Loucy (cell line): ENCODE results near the gene DPM1.

Experiments
- H2AFZ ChIP-seq: fragments of 200-600 bp; sonication (generic); 2 replicates; pipeline ENCODE4 v1.6.0; 2016; ENCODE audit warnings: antibody characterized with exemption, mild to moderate bottlenecking, low read length, moderate library complexity
- H3F3A ChIP-seq: fragments of 200-600 bp; 2 replicates; pipeline ENCODE4 v1.6.0; 2016; ENCODE audit warnings: antibody characterized with exemption, low read depth, mild to moderate bottlenecking
- H3K27me3 ChIP-seq: fragments of 200-600 bp; sonication (generic); 2 replicates; pipeline ENCODE4 v1.6.1; 2014; ENCODE audit warnings: low read length, mild to moderate bottlenecking; ENCODE audit not compliant: insufficient read depth, poor library complexity, severe bottlenecking
- H3K36me3 ChIP-seq: fragments of 200-600 bp; sonication (generic); 2 replicates; pipeline ENCODE4 v1.6.1; 2016; ENCODE audit warnings: low read length; ENCODE audit not compliant: insufficient read depth
- H3K4me1 ChIP-seq: fragments of 200-600 bp; sonication (generic); 2 replicates; pipeline ENCODE4 v1.5.1; 2014; ENCODE audit warnings: low read length, mild to moderate bottlenecking; ENCODE audit not compliant: insufficient read depth, poor library complexity, severe bottlenecking
- H3K4me2 ChIP-seq: fragments of 200-600 bp; sonication (generic); 2 replicates; pipeline ENCODE4 v1.6.0; 2014; ENCODE audit warnings: antibody characterized with exemption, low read length, low read depth, mild to moderate bottlenecking; ENCODE audit not compliant: poor library complexity, severe bottlenecking
- H3K4me3 ChIP-seq: fragments of 200-600 bp; sonication (generic); 2 replicates; pipeline ENCODE4 v1.5.1; 2014; ENCODE audit warnings: low read length, mild to moderate bottlenecking, mixed read lengths; ENCODE audit not compliant: poor library complexity, severe bottlenecking
- H3K79me2 ChIP-seq: fragments of 200-600 bp; sonication (generic); 2 replicates; pipeline ENCODE4 v1.6.1; 2014; ENCODE audit warnings: low read length; ENCODE audit not compliant: insufficient read depth
- H3K9ac ChIP-seq: fragments of 200-600 bp; sonication (generic); 2 replicates; pipeline ENCODE4 v1.6.0; 2014; ENCODE audit warnings: mild to moderate bottlenecking, low read depth, low read length, moderate library complexity; ENCODE audit not compliant: poor library complexity, severe bottlenecking
- H3K9me2 ChIP-seq: fragments of 200-600 bp; sonication (generic); replicated peaks from 2 replicates; pipeline ENCODE4 v1.6.1; 2016; ENCODE audit warnings: low read depth, low read length, mixed read lengths
- H3K9me3 ChIP-seq: fragments of 200-600 bp; sonication (generic); 2 replicates; pipeline ENCODE4 v1.6.1; 2014; ENCODE audit warnings: mild to moderate bottlenecking, antibody characterized with exemption, low read length, low read depth; ENCODE audit not compliant: insufficient read depth
- H4K20me1 ChIP-seq: fragments of 200-600 bp; sonication (generic); 2 replicates; pipeline ENCODE4 v1.6.0; 2014; ENCODE audit warnings: antibody characterized with exemption, low read length, mild to moderate bottlenecking; ENCODE audit not compliant: insufficient read depth, poor library complexity, severe bottlenecking
- EZH2phosphoT487 ChIP-seq: fragments of 200-600 bp; IDR thresholded peaks from 2 replicates; pipeline ENCODE4 v1.6.1; 2018; ENCODE audit warnings: antibody characterized with exemption, mild to moderate bottlenecking, moderate library complexity, borderline replicate concordance
- TF ChIP-seq, protein P1 (sequence below): fragments of 200-600 bp; sonication (generic); conservative IDR thresholded peaks from 2 replicates; pipeline ENCODE4 v1.5.1; 2014; ENCODE audit warnings: mild to moderate bottlenecking, antibody characterized with exemption, low read length

Gene DPM1

DNA sequence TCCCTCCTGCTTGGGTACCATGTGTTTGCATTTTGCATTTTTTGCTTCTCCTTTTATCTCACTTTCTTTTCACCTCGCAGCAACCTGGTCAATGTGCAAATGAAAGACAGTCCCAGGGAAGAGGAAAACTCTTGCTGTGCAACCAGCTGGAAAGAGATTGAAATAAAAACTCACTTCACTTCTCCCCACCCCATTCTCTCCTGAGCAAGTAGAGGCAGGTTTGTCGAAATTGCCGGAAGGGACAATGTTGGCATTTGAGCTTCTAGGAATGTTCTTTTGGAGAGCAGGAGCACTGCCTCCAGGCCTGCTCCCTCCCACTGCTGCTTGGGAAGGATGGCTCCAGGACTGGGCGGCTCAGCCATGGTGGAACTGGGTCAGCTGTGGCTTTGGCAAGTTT, 34.0 kb upstream of the DPM1 start:
- no peaks in the 10 kb centered on the region for H3K4me1 ChIP-seq
- no peak overlapping the region for H3K4me2 ChIP-seq
- TF ChIP-seq, protein P1, sequence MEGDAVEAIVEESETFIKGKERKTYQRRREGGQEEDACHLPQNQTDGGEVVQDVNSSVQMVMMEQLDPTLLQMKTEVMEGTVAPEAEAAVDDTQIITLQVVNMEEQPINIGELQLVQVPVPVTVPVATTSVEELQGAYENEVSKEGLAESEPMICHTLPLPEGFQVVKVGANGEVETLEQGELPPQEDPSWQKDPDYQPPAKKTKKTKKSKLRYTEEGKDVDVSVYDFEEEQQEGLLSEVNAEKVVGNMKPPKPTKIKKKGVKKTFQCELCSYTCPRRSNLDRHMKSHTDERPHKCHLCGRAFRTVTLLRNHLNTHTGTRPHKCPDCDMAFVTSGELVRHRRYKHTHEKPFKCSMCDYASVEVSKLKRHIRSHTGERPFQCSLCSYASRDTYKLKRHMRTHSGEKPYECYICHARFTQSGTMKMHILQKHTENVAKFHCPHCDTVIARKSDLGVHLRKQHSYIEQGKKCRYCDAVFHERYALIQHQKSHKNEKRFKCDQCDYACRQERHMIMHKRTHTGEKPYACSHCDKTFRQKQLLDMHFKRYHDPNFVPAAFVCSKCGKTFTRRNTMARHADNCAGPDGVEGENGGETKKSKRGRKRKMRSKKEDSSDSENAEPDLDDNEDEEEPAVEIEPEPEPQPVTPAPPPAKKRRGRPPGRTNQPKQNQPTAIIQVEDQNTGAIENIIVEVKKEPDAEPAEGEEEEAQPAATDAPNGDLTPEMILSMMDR, result no peak
- no peak for TF ChIP-seq EZH2phosphoT487
- H3K36me3 ChIP-seq, result no peaks in the 10 kb centered on the region
- H3K79me2 ChIP-seq, result no peaks in the 10 kb centered on the region
- H2AFZ ChIP-seq, result no peak overlapping the region
- no peaks in the 10 kb centered on the region for H3K9me2 ChIP-seq
- H3K4me3 ChIP-seq, result no peak overlapping the region
- H3K9me3 ChIP-seq, result no peaks in the 10 kb centered on the region
- H4K20me1 ChIP-seq, result no peaks in the 10 kb centered on the region
- no peaks in the 10 kb centered on the region for H3F3A ChIP-seq
- peaks cover 6% of the 10 kb centered on the region for H3K27me3 ChIP-seq
- no peak overlapping the region for H3K9ac ChIP-seq

DNA sequence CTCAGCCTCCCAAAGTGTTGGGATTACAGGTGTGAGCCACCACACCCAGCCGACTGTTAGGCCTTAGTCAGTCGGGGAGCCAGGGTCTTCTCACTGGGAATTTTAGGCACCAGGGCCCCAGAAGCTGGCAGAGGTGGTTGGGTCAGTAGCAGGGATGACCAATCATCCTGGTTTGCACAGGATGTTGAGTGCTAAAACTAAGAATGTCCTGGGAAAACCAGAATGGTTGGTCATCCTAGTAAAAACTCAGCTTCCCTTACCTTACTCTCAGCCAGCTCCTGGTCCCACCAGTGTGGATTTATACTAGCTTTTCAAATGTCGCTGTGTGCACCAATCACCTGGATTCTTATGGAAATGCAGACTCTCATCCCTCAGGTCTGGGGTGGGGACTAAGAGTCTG, 32.7 kb upstream of the DPM1 start:
- H3K79me2 ChIP-seq, result no peaks in the 10 kb centered on the region
- no peaks in the 10 kb centered on the region for H3K9me3 ChIP-seq
- H3K4me2 ChIP-seq, result no peak overlapping the region
- H4K20me1 ChIP-seq, result no peaks in the 10 kb centered on the region
- no peaks in the 10 kb centered on the region for H3K36me3 ChIP-seq
- H3F3A ChIP-seq, result no peaks in the 10 kb centered on the region
- no peaks in the 10 kb centered on the region for H3K9me2 ChIP-seq
- no peak overlapping the region for H2AFZ ChIP-seq
- H3K4me1 ChIP-seq, result no peaks in the 10 kb centered on the region
- H3K27me3 ChIP-seq, result no peaks in the 10 kb centered on the region
- no peak overlapping the region for H3K4me3 ChIP-seq
- no peak overlapping the region for H3K9ac ChIP-seq
- TF ChIP-seq, protein P1, result no peak
- TF ChIP-seq EZH2phosphoT487, result no peak

DNA sequence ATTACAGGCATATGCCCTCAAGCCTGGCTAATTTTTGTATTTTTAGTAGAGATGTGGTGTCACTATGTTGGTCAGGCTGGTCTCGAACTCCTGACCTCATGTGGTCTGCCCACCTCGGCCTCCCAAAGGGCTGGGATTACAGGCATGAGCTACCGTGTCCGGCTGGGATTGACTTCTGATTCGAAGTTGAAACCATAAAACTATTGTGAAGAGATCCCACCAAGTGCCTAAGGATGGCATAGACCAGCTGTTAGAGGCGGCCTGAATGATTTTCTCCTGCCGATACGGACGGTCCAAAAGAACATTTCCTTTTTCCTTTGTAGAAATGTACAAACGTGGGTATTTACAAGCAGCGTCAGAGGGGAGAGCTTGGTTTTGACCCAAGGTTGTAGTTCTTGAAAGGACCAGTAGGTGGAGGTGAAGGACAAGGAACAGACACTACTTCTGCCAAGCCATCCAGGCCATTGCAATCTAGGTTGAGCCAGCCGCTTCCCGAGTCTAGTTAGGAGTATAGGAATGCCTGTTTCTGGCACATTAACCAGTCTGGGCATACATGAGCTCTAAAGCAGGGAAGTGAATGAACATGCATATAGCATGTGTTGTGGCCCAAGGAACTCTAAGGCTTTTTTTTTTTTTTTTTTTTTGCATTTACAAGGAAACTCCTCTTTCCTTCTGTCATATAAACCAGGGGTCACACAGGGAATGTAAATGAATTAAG, 29.3 kb upstream of the DPM1 start:
- TF ChIP-seq, protein P1, result peak; percentile 82
- TF ChIP-seq EZH2phosphoT487, result no peak
- Histone ChIP-seq H3K36me3 (no peaks in the 10 kb centered on the region), H3K4me1 (no peaks in the 10 kb centered on the region), H3K9ac (no peak overlapping the region), H3K27me3 (no peaks in the 10 kb centered on the region), H3K4me2 (no peak overlapping the region), H4K20me1 (no peaks in the 10 kb centered on the region), H3K9me3 (no peaks in the 10 kb centered on the region), H3K9me2 (no peaks in the 10 kb centered on the region), H3K79me2 (no peaks in the 10 kb centered on the region), H2AFZ (peak overlapping the region; percentile 71), H3K4me3 (no peak overlapping the region), H3F3A (no peaks in the 10 kb centered on the region)
